HG03097 (cell line): ENCODE measurements around the gene NOTCH1.
"Not testable (repeated sequence)": the region's sequence is repeated elsewhere in the genome, so short reads cannot be mapped to it uniquely, and the experiment has no call there.

Source experiments
- ATAC-seq: cut with Tn5 transposase; IDR thresholded peaks from one replicate; pipeline ENCODE4 v1.9.1; 2021; ENCODE audit not compliant: unreplicated experiment, low FRiP score

Gene NOTCH1

DNA sequence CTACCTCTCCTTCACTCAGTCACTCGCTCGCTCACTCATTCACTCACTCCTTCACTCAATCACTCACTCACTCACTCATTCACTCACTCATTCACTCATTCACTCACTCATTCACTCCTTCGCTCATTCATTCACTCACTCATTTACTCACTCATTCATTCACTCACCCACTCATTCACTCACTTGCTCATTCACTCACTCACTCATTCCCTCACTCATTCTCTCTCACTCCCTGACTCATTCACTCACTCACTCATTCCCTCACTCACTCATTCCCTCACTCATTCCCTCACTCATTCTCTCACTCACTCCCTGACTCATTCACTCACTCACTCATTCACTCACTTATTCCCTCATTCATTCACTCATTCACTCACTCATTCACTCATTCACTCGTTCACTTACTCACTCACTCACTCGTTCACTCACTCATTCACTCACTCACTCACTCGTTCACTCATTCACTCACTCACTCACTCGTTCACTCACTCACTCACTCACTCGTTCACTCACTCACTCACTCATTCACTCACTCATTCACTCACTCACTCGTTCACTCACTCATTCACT, 33.9 kb upstream of the NOTCH1 start:
- ATAC-seq: not testable (repeated sequence)

DNA sequence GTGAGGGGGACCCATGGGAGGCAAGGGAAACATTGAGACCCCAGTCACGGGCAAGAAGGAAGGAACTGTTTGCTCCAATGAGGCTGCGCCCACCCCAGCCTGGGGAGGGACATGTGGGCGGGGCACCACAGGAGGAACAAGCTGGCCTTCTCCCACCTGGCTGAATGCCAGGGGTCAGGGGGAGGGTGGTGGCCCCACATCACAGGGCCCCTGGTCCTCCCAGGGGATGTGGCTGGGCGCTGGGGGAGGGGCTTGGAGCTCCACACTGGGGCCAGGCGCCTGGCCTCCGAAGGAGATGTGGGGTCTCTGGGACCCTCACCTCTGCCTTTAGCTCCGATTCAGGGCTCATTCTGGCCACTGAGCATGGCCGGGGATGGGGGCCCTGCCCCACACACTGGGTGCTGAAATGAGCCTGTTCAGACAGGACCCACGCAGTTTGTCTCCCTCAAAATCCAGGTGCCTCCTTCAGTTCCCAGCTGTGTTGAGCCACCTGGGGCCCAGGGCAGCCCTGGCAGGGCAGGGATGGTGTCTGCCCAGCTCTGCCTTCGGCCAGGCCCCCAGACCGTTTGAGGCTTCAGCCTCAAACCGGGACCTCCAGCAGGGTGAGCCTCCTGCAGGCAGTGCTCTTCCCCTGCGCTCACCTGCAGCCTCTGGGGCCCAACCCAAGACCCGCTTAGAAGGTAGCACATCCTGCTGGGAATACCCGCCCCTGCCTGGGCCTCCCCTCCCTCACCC, 33.2 kb upstream of the NOTCH1 start:
- no peak for ATAC-seq

DNA sequence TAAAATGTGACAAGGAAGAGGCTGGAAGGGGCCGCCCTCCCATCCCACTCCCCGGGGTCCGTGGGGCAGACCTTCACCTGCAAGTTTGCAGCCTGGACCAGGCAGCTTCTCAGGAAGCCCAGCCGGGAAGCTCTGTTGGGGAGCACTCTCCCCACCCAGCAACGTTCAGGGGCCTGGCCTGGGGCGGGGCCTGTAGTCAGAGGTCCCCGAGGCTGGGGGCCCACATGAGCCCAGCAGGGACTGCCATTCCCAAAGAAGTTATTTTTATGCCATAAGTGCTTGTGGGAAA, 32.7 kb upstream of the NOTCH1 start:
- no peak for ATAC-seq

DNA sequence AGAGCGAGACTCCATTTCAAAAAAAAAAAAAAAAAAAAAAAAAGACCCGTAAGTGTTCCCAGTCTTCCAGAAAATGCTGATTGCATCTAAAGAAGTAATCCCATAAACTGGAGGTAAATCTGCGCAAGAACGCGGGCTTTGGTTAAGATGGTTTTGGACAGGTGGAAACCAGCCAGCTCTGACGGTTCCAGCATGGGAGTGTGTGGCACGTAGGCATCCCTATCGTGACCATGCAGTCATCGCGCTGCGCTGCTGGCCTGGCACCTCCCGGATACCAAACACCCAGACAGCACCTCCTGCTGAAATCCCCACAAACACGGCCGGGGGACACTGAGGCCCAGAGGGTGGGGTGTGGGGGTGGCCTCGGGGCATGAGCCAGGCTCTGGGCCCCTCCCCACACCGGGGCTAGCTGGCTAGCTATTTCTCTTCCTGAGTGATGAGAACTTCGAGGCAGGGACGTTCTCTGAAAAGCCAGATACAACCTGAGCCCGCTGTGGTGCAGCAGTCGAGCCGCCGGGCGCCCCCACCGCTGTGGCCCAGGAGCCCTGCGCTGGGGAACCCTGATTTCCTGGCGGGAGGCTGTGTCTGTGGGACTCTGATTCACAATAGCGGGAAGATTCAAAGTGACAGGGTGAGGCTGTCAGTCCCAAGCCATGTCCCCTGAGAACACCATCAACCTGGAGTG, 32.2 kb upstream of the NOTCH1 start:
- ATAC-seq: no peak

DNA sequence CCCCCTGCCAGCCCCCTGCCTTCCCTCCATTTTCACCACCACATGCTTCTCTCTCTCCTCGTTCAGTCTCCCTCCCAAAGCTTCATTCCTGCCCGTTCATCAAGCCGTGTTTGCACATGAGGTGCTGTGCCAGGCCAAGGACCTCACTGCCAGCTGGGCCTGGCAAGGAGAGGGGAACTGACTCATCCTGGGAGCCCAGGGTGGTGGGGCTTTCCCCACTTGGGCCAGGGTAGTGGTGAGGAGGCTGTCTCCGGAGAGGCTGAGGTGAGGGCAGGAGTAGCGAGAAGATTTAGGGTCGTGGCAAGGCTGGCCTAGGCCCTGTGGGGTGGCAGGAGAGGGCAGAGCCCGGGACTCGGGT, 30.4 kb upstream of the NOTCH1 start:
- no peak for ATAC-seq

DNA sequence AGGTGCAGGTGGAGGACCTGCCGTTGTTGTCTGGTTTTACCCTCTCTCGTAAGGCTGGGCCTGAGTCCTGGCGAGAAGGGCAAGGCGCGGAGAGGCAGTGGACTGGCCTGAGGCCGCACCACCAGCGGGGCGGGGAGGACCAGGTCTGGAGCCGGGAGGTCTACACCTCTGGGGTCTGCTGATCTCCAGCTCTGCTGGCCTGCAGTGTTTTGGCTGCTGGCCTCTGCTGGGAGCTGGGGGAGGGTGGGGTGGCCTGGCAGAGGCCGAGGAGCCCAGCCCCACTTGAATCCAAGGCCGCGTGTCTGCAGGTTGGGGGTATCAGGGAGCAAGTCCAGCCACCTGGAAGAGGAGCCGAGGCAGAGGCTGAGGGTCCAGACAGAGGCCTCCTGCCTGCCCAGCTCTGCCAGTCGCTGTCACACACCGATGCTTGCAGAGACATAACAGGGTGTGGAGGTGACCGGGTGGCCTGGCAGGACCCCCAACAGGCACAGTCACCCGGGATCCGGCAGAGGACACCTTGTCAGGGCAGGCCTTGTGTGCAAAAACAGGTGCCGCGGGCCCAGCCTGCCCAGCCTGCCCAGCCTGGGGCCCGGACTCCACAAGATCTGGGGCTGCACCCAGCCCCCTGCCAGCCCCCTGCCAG, 29.9 kb upstream of the NOTCH1 start:
- no peak for ATAC-seq

DNA sequence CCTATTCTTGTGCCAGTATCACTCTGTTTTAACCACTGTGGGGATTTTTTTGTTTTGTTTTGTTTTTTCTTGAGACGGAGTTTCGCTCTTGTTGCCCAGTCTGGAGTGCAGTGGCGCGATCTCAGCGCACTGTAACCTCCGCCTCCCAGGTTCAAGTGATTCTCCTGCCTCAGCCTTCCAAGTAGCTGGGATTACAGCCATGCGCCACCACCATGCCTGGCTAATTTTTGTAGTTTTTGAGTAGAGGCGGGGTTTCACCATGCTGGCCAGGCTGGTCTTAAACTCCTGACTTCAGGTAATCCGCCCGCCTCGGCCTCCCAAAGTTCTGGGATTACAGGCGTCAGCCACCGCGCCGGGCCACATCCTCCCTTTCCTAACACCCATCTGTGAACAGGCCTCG, 28.8 kb upstream of the NOTCH1 start:
- ATAC-seq: not testable (repeated sequence)

DNA sequence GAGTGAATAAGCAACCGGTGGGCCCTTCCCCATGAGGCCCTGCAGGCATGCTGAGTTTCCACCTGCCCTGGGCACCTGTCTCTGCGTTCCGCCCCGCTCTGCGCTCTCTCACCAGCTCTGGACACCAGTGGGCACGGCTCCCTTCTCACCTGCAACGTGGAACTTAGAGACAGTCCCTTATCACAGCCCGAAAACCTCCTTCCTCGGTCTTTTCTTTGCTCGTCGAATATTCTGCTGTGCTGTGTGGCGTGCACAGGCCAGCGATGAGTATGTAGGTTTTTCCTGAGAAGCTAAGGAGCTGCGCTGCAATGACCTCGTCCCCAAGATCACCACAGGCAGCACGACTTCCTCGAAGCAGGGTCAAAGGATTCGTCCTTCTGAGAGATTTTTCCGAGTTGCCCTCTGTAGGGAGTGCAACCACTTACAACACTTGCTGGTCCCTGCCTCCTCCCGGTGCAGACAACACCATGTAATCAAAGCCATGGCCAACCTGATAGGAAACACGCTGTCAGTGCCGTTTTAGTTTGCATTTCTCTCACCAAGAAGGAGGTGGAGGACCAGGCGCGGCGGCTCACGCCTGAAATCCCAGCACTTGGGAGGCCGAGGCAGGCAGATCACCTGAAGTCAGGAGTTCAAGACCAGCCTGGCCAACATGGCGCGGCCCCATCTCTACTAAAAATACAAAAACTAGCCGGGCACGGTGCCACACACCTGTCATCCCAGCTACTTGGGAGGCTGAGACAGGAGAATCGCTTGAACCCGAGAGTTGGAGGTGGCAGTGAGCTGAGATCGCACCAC, 27.2 kb upstream of the NOTCH1 start:
- no peak for ATAC-seq

DNA sequence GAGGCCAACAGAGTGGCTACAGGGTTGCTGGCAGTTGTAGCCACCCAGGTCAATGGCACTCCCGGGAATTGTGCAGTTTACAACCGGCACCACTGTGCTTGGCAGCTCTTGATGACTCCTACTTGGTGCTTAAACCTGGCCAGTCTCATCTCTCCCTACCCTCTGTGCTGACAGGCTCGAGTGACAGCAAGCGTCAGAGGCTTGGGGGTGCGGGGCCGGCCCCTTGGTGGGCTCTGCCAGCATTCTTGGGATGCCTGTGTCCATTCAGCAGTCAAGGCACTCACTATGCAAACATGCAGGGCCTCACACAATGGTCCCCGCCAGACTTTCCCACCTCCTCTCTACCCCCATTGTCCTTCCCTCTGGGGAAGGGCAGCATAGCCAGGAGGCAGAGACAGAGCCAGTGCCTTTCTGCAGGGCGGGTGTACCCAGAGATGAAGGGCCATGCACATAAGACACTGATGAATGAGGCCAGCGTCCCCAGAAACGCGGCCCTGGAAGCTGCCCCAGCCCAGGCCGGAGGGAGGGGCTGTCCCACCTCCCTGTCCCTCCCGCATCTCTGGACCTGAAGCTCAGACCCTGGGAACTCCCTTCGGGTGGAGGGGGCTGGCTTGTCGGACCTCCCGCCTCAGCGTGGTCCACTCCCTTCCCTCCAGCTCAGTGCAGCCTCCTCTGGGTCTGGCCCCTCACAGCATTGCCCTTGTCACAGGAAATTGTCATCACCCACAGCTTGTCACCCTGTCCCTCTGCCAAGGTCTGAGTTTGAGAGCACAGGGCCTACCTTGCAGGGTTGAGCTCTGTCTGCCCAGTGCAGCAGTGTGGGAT, 26.4 kb upstream of the NOTCH1 start:
- ATAC-seq: no peak

DNA sequence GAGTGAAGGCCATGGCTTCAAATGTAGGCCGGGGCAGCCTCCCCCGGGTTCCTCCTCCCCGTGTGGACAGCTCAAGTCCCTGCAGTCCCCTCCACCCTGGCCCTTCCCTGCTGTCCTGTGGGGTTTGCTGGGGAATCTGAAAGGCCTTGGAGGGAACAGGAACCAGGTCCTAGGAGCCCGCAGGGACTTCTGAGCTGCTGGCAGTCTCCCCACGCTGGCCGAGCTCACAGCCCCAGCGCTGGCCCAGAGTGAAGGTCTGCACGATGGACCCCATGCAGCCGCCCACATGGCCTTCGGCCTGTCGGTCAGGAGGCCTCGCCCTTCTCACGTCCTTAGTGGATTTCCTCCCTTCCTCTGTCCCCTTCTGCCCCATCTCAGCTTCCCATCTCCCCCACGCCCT, 25.7 kb upstream of the NOTCH1 start:
- no peak for ATAC-seq

DNA sequence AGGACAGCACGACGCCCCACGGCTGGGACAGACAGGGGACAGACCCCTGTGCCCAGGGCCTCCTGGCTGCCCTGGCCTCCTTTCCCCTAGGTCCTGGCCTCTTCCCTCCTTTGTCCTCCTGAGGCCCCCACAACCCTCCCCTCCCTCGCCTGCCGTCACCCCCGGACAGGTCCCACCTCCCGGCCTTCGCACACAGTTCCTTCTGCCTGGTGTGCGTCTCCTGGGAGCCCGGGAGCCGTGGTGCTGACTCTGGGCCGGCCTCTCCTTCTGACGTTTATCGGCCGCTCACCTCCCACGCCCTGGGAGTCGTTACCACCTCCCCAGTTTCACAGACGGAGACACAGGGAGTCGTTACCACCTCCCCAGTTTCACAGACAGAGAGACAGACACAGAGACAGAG, 25.1 kb upstream of the NOTCH1 start:
- ATAC-seq: no peak

DNA sequence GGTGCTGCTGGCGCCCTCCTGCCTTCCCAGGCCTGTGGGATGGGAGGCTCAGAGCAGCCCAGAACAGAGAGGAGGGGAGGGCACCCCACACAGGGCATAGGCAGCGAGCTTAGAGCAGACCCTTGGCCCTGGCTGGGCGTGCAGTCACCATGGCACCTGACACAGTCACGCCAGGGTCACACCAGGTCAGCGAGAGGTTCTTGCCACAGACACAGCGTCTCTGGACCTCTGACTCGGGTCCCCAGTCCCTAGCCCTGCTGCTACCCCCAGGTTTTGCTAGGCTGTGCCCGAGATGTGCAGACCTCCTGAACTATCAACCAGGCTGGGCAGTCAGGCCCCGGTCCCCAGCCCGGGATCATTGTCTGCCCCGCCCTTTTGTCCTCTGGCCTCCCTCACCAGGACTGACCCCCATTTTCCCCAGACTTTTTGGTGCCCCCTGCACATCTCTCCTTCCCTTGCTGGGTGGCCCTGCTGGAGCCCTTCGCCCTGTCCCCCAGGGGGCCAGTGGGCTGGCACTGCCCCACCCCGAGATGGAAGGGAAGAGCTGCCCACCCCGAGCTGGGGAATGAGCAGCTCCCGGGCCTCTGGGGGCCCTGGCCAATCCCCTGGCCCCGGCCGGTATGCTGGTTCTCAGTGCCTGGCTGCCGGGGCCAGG, 24.5 kb upstream of the NOTCH1 start:
- ATAC-seq: no peak

DNA sequence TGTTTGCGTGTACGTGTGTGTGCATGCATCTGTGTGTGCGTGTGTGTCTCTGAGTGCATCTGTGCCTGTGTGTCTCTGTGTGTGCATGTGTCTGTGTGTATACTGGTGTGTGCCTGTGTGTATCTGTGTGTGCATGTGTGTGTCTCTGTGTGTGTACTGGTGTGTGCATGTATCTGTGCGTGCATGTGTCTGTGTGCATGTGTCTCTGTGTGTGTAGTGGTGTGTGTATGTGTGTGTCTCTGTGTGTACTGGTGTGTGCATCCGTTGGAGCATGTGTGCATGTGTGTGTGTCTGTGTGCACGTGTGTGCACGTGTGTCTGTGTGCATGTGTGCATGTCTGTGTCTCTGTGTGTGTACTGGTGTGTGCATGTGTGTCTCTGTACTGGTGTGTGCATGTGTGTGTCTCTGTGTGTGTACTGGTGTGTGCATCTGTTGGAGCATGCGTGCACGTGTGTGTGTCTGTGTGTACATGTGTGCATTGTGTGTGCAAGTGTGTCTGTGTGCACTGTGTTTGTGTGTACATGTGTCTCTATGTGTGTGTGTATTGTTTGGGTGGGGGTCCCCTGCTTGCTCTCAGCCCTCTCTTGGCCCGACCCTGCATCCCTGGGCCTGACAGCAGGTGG, 23.8 kb upstream of the NOTCH1 start:
- ATAC-seq: no peak

DNA sequence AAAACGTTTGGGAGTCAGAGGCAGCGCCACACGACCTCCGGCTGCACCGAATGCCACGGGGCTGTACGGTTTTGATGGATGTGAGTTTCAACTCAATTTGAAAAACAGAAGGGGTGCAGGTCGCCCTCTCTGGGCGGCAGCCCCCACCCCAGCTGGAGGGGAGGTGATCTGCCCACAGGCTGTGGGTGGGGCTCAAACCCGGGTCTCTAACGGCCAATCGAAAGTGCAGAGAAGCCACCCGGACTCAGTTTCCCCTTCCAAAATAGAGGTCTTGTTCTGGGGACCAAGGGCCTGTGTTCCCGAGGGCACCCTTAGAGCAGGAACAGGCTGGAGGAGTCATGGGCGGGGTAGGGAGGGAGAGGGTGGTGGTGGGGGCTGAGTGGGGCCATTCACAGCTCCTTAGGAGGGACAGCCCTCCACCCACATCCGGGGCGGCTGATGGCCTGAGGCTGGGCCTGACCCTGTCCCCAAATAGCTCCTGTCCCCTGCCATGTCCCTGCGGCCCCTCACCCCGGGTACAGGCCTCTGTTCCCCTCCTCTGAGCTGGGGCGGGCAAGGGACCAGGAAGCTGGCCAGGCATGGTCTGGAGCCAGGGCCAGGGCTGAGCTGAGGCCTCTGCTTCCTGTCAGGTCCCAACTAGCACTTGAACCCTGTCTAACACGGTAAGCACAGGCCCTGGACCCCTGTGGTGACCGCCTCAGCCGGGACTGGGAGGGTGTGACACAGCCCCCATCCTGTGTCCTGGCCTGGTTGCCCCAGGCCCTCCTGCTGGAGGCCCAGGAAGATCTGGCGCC, 22.6 kb upstream of the NOTCH1 start:
- ATAC-seq: no peak

DNA sequence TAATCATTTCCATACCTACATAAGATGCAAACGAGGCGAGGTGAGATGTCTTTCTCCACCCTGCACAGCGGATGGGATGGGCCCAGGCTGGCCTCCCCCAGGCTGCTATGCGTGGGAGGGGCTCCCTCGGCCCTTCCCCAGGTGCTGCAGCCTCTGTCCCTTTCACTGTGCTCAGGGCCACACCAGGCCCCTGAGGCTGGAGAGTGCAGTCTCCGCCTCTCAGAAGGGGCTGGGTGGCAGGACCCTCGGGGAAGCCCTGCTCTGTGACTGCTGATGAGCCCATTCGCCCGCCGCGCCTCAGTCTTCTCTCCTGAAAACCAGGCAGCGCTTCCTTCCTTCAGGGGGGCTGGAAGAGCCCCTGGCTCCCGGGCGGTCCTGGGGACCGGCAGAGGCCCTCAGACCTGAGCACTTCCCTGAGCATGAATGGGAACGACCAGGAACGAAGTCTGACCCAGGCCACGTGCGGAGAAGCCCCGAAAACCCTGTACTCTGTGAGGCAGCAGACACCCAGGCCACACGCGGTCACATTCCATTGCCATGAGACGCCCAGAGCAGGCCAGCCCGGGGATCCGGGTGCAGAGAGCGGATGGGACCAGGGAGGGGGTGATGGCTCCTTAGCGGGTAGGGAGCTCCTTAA, 21.9 kb upstream of the NOTCH1 start:
- no peak for ATAC-seq

DNA sequence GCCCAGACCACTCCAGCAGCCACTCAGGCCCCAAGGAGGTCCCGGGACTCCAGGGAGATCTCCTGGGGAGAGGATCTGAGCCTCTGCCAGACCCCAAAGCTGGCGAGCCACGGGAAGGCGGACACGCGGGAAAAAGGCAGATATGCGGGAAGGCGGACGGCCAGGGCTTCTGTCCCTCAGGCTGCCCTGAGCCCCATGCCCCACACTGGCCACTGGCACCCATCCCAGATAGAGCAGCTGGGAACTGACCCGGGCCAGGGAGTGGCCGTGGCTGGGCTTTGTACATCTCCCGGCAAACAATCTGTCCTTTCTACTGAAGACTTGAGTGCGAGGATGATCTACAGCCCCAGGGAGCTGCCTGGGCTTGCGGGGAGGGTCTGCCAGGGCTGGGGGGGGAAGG, 21.1 kb upstream of the NOTCH1 start:
- ATAC-seq: no peak

DNA sequence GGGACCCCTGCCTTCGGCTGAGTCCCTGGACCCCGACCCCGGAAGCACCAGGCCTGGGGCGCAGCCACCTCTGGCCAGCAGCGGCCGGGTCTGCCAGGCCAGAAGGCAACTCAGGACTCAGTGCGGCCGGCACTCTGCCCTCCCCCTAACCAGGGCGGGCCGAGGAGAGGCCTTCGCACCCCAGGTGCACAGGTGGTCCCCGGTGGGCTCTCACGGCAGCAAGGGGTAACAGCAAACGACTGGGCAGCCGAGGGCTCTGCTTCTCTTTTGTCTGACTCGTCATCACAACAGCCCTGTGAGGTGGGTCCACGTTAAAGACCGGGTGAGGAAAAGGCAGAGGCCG, 20.7 kb upstream of the NOTCH1 start:
- no peak for ATAC-seq
